Stimulated activated CD4-positive, alpha-beta T cell treated with anti-CD3 and anti-CD28 coated beads, Interleukin-15, amount 100 ng/mL, for 48 hours (primary cell): ENCODE measurements around the gene BCO2.
"Not testable (repeated sequence)": the region's sequence is repeated elsewhere in the genome, so short reads cannot be mapped to it uniquely, and the experiment has no call there.

Experiments
- DNase-seq, 2 donors: peaks; one replicate each; pipeline ENCODE4 v3.0.0-alpha.2; 2020; ENCODE audit warnings: low read depth in 2 of 2

The BCO2 gene

GRCh38 chr11:112167145-112167544, 8.2 kb upstream of the BCO2 start, which contains the start of gene TEX12:
Gene TEX12 (plus strand): TSS chr11:112167372. CDS start chr11:112169269, 1,897 bp downstream.
- no peak for DNase-seq

- DNase-seq, result no peak
Measured at GRCh38 chr11:112172362-112172994, 2.8 kb upstream of the BCO2 start.

GRCh38 chr11:112173152-112173551, 2.2 kb upstream of the BCO2 start:
- DNase-seq, result no peak

DNA sequence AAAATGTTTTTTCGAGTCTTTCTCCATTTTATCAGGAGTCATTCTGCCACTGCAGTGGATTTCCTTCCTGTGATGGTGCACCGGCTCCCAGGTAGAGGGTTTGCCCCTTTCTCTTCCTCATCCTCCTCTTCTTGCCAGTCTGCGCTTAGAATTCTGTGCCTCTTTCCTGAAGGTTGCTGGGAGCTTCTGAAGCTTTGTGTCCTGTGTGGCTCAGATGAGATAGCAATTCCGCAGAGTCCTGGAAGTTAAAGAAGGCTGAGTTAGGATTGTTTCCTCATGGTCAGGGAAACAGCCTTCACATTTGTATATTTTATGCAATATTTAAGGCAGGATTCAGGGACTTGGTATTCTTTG, 264 bp downstream of the BCO2 start:
- DNase-seq, result no peak

DNA sequence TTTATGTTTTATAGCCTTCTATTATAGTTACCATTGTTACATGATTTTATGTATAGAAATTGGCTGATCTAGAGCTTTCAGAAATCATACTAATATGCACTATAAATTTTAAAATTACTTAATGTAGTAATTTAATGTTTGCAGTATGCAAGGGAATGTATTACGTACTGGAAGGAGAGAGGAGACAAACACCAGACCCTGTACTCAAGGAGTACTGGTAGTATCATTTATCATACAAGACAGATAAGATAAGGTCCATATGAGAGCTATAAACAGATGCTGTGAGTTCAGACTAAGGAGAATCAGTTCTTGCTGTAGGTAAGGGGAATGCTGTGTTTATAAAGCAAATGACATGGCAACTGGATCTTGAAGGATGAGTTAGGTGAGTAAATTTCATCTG, 765 bp downstream of the BCO2 start:
- no peak for DNase-seq

- DNase-seq, result no peak
Measured at GRCh38 chr11:112177589-112177988, 2.3 kb downstream of the BCO2 start.

DNA sequence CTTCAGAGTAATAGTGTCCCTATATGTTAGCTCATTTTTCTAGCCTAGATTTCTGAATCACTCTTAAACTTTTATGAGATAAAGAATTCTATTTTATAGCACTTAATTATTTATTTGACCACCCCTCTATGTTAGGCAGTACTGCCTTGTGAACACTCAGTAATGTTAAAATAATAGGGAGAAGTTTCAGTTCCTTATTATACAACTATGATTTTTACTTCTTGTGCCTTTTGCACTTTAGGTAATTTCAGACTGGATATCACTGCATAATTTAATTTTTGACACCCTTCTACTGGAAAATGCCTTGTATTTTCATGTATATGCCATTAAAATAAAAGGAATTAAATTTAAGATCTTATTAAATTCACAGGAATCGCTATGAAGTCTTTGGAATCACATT, 3.1 kb downstream of the BCO2 start:
- no peak for DNase-seq

DNA sequence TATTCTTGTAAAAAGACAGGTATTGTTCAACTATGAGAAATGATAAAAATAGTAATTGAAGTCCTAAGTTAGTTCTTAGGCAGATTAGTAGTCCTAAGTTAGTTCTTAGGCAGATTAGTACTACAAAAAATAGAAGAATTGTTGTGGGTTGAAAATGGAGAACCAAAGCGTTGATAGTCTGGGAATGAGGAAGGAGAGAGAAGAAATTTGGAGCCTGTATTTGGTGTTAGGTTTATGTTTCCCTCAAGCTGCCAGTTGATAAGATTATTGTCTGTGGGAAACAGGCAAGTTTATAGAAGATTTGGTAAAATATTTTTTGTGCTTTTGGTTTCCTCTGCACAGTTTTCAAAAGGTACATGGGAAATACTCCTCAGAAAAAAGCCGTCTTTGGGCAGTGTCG, 3.6 kb downstream of the BCO2 start:
- DNase-seq, result no peak

GRCh38 chr11:112179601-112180000, 4.3 kb downstream of the BCO2 start:
- no peak for DNase-seq

DNA sequence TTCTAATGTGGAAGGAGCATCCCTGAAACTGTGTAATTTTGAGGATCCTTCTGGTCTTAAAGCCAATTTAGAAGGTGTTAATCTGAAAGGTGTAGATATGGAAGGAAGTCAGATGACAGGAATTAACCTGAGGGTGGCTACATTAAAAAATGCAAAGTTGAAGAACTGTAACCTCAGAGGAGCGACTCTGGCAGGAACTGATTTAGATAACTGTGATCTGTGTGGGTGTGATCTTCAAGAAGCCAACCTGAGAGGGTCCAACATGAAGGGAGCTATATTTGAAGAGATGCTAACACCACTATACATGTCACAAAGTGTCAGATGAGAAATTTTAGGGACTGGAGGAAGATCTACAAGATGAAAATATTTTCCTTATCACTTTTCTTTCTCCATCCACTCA, 7.6 kb downstream of the BCO2 start:
- DNase-seq, result no peak

DNA sequence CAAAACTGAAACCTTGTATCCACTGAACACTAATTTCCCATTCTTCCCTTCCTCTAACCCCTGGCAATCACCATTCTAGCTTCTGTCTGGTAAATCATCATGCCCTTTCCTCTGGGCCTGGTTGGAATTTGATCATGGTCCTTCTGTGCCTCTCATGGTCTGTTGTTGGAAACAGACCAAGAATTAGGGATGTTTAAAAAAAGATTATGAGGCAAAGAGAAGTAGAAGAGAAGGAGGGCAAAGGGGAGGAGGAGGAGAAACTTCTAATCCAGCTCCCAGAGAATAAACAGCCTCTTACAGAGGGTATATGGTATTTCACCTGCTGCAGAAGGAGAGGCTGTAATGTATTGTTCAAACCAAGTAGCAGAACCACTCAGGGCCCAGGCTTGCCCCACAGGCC, 10.6 kb downstream of the BCO2 start:
- DNase-seq, result no peak

GRCh38 chr11:112186304-112186703, 11.0 kb downstream of the BCO2 start:
- DNase-seq, result no peak

DNA sequence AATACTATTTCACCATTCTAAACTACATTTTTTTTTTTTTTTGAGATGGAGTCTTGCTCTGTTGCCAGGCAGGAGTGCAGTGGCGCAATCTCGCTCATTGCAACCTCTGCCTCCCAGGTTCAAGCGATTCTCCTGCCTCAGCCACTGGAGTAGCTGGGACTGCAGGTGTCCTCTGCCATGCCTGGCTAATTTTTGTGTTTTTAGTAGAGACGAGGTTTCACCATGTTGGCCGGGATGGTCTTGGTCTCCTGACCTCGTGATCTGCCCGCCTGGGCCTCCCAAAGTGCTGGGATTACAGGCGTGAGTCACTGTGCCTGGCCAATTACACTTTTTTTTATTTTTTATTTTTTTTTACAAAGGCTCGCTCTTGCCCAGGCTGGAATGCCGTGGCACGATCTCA, 19.8 kb downstream of the BCO2 start:
- DNase-seq, result not testable (repeated sequence)

GRCh38 chr11:112195951-112196351, 20.6 kb downstream of the BCO2 start:
- DNase-seq, result no peak

DNA sequence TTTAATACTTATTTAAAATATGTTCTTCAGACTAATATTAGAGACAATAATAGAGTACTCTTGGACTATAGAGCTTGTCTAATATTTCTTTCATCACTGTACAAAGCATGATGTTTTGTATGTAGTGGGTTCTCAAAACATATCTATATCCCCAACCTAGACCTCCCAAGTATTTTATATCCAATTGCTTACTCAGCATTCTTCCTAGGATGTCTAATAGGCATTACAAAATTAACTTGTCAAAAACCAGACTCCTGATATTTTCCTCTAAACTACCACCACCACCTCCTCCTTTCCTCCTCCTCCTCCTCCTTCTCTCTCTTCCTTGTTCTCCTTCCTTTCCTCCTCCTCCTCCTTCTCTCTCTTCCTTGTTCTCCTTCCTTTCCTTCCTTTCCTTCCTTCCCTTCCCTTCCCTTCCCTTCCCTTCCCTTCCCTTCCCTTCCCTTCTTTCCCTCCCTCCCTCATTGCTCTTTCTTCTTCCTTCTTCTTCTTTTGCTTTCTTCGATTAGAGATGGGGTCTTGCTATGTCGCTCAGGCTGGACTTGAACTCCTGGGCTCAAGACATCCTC, 21.3 kb downstream of the BCO2 start:
- no peak for DNase-seq

DNA sequence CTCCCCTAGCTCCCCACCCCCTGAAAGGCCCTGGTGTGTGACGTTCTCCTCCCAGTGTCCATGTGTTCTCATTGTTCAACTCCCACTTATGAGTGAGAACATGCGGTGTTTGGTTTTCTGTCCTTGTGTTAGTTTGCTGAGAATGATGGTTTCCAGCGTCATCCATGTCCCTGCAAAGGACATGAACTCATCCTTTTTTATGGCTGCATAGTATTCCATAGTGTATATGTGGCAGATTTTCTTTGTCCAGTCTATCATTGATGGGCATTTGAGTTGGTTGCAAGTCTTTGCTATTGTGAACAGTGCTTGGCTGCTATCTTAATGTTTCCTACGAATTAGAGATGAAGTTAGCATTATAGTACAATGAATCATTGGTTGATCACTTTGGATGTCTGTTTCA, 23.8 kb downstream of the BCO2 start:
- not testable (repeated sequence) for DNase-seq

- DNase-seq, result no peak
Measured at GRCh38 chr11:112200252-112200651, 24.9 kb downstream of the BCO2 start.

GRCh38 chr11:112206071-112206470, 30.8 kb downstream of the BCO2 start:
- no peak for DNase-seq

DNA sequence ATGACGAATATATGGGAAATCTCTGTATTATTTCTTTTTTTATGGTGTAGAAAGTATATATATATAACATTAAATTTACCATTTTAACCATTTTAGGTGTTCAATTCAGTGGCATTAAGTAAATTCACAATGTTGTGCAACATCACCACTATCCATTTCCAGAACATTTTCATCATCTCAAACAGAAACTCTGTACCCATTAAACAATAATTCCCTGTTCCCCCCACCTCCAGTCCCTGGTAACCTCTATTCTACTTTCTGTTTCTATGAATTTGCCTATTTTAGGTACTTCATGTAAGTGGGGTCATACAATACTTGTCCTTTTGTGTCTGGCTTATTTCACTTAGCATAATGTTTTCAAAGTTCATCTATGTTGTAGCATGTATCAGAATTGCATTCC, 35.6 kb downstream of the BCO2 start:
- no peak for DNase-seq

DNA sequence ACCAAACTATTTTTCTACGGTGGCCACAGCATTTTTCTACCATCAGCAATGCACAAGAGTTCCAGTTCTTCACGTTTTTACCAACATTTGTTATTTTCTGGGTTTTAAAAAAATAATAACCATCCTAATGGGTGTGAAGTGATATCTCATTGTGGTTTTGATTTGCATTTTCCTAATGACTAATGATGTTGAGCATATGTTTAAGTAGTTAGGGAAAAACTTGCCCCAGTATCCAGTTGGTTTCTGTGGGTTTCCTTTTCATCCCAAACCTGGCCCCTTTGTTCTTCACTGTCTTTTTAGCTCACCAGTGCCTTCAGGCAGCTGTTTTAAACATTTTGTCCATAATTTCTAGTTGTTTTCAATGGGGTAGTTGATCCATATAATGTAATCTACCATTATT, 36.2 kb downstream of the BCO2 start:
- no peak for DNase-seq

DNA sequence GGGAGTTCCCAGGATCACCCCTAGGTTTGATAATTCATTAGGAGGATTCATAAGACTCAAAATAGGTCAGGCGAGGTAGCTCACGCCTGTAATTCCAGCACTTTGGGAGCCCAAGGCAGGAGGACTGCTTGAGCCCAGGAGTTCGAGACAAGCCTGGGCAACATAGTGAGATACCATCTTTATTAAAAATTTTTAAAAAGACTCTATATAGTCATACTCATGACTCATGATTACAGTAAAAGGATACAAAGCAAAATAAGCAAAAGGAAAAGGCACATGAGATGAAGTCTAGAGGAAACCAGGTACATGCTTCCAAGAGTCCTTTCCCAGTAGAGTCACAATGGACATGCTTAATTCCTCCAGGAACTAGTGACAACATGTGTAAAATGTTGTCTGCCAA, 37.0 kb downstream of the BCO2 start:
- DNase-seq, result no peak

GRCh38 chr11:112212710-112213109, 37.4 kb downstream of the BCO2 start:
- DNase-seq, result no peak

DNA sequence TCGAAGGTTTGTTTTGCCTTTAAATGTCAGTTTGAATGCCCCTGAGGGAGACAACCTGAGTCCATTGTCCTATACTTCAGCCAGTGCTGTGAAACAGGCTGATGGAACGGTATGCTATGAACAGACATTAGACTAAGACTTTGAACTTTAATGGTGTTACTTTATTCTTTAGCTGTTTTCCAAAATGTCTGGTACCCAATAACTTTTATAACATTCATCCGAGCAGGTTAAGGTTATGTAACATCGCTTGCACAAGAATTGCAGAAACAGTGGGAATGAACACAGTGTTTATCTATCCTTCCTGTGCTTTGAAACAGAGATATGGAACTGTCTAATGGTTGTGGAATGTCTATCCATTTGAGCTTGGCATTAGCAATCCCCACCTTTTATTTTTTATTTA, 38.4 kb downstream of the BCO2 start:
- DNase-seq, result no peak

GRCh38 chr11:112215621-112216020, 40.3 kb downstream of the BCO2 start:
- no peak for DNase-seq
